H1 (cell line): ENCODE results near the gene ZNF629. TPM values are rescaled to one million over a fixed set of nuclear protein-coding genes. Genes with fewer than 3 reads are reported as not detected.

ENCODE experiments used
- polyA plus RNA-seq, 7 experiments: library from polyadenylated mRNA; depleted of rRNA in 3 of 7; stranded (reverse) in 5 of 7; unstranded in 2 of 7; fragments of >200 nt in 5 of 7; fragments of 200-250 nt in 2 of 7; gene quantifications; 1 replicate in 5 of 7; 2 replicates in 1 of 7; 4 replicates in 1 of 7; pipeline versions ENCODE4 v1.2.1 to v1.2.3, GENCODE V29; 2011 to 2013; ENCODE audit warnings: missing spikeins in 2 of 7, mixed read lengths in 2 of 7
- total RNA-seq: library from RNA; stranded (reverse); fragmentation: NEBNext Ultra II Directional; extraction: Animal tissue kit (Norgen Biotek cat#: 25700); gene quantifications from 2 replicates; pipeline ENCODE4 v1.2.1, GENCODE V29; 2021
- TF ChIP-seq, protein P1 (sequence below): fragments of 300-600 bp; sonication (generic); IDR thresholded peaks from 2 replicates; pipeline ENCODE4 v1.7.1; 2012; ENCODE audit warnings: low read length, moderate library complexity, mild to moderate bottlenecking, inconsistent platforms; ENCODE audit not compliant: insufficient replicate concordance

ZNF629 gene
- total and polyA plus RNA-seq, 2 of the 8 experiments (the other 6 are each of a cell fraction or from before 2014, with no cell fraction given), result 11.0 to 19.5 TPM

DNA sequence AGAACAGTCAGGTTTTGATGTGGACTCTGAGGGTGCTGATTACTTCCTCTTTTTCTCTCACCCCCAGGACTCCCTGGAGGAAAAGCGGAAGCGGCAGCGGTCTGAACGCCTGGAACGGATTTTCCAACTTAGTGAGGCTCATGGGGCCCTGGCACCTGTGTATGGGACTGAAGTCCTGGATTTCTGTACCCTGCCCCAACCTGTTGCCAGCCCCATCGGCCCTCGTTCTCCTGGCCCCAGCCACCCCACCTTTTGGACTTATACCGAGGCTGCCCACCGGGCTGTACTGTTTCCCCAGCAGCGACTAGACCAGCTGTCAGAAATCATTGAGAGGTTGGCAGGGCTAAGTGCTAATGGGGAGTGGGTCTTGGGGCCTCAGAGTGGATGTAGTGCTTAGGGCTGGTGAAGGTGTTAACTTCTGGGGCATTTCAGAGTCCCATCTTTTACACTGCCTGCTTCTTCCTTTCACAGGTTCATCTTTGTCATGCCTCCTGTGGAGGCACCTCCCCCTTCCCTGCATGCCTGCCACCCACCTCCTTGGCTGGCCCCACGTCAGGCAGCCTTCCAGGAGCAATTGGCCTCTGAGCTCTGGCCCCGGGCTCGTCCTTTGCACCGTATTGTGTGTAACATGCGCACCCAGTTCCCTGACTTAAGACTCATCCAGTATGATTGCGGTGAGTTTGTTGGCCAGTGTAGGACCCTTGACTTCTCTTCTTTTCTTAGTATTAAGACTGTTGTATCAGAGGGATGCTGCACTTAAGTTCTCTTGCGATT lies 57.9 kb downstream of the ZNF629 start (continued):
- TF ChIP-seq, protein P1, sequence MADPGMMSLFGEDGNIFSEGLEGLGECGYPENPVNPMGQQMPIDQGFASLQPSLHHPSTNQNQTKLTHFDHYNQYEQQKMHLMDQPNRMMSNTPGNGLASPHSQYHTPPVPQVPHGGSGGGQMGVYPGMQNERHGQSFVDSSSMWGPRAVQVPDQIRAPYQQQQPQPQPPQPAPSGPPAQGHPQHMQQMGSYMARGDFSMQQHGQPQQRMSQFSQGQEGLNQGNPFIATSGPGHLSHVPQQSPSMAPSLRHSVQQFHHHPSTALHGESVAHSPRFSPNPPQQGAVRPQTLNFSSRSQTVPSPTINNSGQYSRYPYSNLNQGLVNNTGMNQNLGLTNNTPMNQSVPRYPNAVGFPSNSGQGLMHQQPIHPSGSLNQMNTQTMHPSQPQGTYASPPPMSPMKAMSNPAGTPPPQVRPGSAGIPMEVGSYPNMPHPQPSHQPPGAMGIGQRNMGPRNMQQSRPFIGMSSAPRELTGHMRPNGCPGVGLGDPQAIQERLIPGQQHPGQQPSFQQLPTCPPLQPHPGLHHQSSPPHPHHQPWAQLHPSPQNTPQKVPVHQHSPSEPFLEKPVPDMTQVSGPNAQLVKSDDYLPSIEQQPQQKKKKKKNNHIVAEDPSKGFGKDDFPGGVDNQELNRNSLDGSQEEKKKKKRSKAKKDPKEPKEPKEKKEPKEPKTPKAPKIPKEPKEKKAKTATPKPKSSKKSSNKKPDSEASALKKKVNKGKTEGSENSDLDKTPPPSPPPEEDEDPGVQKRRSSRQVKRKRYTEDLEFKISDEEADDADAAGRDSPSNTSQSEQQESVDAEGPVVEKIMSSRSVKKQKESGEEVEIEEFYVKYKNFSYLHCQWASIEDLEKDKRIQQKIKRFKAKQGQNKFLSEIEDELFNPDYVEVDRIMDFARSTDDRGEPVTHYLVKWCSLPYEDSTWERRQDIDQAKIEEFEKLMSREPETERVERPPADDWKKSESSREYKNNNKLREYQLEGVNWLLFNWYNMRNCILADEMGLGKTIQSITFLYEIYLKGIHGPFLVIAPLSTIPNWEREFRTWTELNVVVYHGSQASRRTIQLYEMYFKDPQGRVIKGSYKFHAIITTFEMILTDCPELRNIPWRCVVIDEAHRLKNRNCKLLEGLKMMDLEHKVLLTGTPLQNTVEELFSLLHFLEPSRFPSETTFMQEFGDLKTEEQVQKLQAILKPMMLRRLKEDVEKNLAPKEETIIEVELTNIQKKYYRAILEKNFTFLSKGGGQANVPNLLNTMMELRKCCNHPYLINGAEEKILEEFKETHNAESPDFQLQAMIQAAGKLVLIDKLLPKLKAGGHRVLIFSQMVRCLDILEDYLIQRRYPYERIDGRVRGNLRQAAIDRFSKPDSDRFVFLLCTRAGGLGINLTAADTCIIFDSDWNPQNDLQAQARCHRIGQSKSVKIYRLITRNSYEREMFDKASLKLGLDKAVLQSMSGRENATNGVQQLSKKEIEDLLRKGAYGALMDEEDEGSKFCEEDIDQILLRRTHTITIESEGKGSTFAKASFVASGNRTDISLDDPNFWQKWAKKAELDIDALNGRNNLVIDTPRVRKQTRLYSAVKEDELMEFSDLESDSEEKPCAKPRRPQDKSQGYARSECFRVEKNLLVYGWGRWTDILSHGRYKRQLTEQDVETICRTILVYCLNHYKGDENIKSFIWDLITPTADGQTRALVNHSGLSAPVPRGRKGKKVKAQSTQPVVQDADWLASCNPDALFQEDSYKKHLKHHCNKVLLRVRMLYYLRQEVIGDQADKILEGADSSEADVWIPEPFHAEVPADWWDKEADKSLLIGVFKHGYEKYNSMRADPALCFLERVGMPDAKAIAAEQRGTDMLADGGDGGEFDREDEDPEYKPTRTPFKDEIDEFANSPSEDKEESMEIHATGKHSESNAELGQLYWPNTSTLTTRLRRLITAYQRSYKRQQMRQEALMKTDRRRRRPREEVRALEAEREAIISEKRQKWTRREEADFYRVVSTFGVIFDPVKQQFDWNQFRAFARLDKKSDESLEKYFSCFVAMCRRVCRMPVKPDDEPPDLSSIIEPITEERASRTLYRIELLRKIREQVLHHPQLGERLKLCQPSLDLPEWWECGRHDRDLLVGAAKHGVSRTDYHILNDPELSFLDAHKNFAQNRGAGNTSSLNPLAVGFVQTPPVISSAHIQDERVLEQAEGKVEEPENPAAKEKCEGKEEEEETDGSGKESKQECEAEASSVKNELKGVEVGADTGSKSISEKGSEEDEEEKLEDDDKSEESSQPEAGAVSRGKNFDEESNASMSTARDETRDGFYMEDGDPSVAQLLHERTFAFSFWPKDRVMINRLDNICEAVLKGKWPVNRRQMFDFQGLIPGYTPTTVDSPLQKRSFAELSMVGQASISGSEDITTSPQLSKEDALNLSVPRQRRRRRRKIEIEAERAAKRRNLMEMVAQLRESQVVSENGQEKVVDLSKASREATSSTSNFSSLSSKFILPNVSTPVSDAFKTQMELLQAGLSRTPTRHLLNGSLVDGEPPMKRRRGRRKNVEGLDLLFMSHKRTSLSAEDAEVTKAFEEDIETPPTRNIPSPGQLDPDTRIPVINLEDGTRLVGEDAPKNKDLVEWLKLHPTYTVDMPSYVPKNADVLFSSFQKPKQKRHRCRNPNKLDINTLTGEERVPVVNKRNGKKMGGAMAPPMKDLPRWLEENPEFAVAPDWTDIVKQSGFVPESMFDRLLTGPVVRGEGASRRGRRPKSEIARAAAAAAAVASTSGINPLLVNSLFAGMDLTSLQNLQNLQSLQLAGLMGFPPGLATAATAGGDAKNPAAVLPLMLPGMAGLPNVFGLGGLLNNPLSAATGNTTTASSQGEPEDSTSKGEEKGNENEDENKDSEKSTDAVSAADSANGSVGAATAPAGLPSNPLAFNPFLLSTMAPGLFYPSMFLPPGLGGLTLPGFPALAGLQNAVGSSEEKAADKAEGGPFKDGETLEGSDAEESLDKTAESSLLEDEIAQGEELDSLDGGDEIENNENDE, result no peak
